Ishikawa (cell line): ENCODE measurements around the gene WNT7B.

Experiments used
- CEBPB ChIP-seq: IDR thresholded peaks from 2 replicates; pipeline ENCODE4 v1.6.1; 2012
- CREB1 ChIP-seq: IDR thresholded peaks from 2 replicates; pipeline ENCODE4 v1.6.1; 2012; ENCODE audit warnings: low read depth
- EGR1 ChIP-seq: IDR thresholded peaks from 2 replicates; pipeline ENCODE4 v1.6.1; 2012
- EP300 ChIP-seq: IDR thresholded peaks from 2 replicates; pipeline ENCODE4 v1.6.1; 2012; ENCODE audit warnings: borderline replicate concordance
- FOXM1 ChIP-seq: IDR thresholded peaks from 2 replicates; pipeline ENCODE4 v1.6.1; 2012; ENCODE audit warnings: low read depth, borderline replicate concordance
- MAX ChIP-seq: IDR thresholded peaks from 2 replicates; pipeline ENCODE4 v1.6.1; 2012
- NFIC ChIP-seq: IDR thresholded peaks from 2 replicates; pipeline ENCODE4 v1.6.1; 2012
- RAD21 ChIP-seq: IDR thresholded peaks from 2 replicates; pipeline ENCODE4 v1.6.1; 2012; ENCODE audit warnings: low read depth
- REST ChIP-seq: IDR thresholded peaks from 2 replicates; pipeline ENCODE4 v1.6.1; 2012; ENCODE audit warnings: low read depth, mild to moderate bottlenecking
- TAF1 ChIP-seq: IDR thresholded peaks from 2 replicates; pipeline ENCODE4 v1.6.1; 2012; ENCODE audit warnings: low read depth, mild to moderate bottlenecking
- TCF12 ChIP-seq: IDR thresholded peaks from 2 replicates; pipeline ENCODE4 v1.6.1; 2012; ENCODE audit warnings: low read depth
- USF1 ChIP-seq: IDR thresholded peaks from 2 replicates; pipeline ENCODE4 v1.6.1; 2012

GRCh38 chr22:45930324-45930723, 46.6 kb downstream of the WNT7B start:
- no peak for TF ChIP-seq EP300
- TF ChIP-seq FOXM1, result no peak
- no peak for TF ChIP-seq TCF12
- no peak for TF ChIP-seq REST
- no peak for TF ChIP-seq EGR1
- no peak for TF ChIP-seq CREB1
- TF ChIP-seq CEBPB, result no peak
- TF ChIP-seq NFIC, result no peak
- no peak for TF ChIP-seq TAF1
- TF ChIP-seq MAX, result no peak
- TF ChIP-seq RAD21, result no peak
- TF ChIP-seq USF1, result no peak
